NCI-H2196 (cell line): ENCODE results near the gene PEG3.

Experiments
- DNase-seq: peaks from one replicate; lab custom pipeline; 2025; ENCODE audit not compliant: unreplicated experiment; lab: John Stamatoyannopoulos, UW

PEG3 gene

GRCh38 chr19:56811480-56811879 is 29.0 kb downstream of the PEG3 start:
- no peak for DNase-seq

GRCh38 chr19:56810260-56810659 is 30.3 kb downstream of the PEG3 start:
- no peak for DNase-seq

- no peak for DNase-seq
Measured at GRCh38 chr19:56808717-56809392, 31.7 kb downstream of the PEG3 start.

- DNase-seq, result no peak
Measured at GRCh38 chr19:56806639-56807038, 33.9 kb downstream of the PEG3 start.
